GM12875 (cell line): Measurements from ENCODE around the gene NCKAP5.

Experiments
- H3K4me3 ChIP-seq: one replicate; pipeline ENCODE4 v1.5.1; 2011; ENCODE audit warnings: low read depth, low read length, control low read depth
- CTCF ChIP-seq: IDR thresholded peaks from 2 replicates; pipeline ENCODE4 v1.5.1; 2011; ENCODE audit warnings: low read depth, mild to moderate bottlenecking, control low read depth, inconsistent platforms, low read length, moderate library complexity, borderline replicate concordance; ENCODE audit not compliant: insufficient read depth

NCKAP5 gene

GRCh38 chr2:133072837-133073694, 495.2 kb downstream of the NCKAP5 start:
- TF ChIP-seq CTCF = no peak
- no peak overlapping the region for H3K4me3 ChIP-seq

- H3K4me3 ChIP-seq = no peak overlapping the region
- no peak for TF ChIP-seq CTCF
Observed at GRCh38 chr2:133063775-133064174, 504.5 kb downstream of the NCKAP5 start.

GRCh38 chr2:133062931-133063665, 505.2 kb downstream of the NCKAP5 start:
- TF ChIP-seq CTCF = no peak
- H3K4me3 ChIP-seq = no peak overlapping the region

- TF ChIP-seq CTCF = no peak
- no peak overlapping the region for H3K4me3 ChIP-seq
Observed at GRCh38 chr2:133061874-133062593, 506.2 kb downstream of the NCKAP5 start.

- H3K4me3 ChIP-seq = no peak overlapping the region
- TF ChIP-seq CTCF = no peak
Observed at GRCh38 chr2:133054297-133054696, 514.0 kb downstream of the NCKAP5 start.

GRCh38 chr2:133053541-133053940, 514.7 kb downstream of the NCKAP5 start:
- no peak overlapping the region for H3K4me3 ChIP-seq
- no peak for TF ChIP-seq CTCF
